ENCODE data around the gene SLC12A8.

SLC12A8 gene

GRCh38 chr3:125150525-125151441 is 61.8 kb downstream of the SLC12A8 start:
- peak; percentile 71 for DNase-seq (ENCODE audit: low read depth)
- H3K4me3 ChIP-seq (ENCODE audit: low read length), result no peak overlapping the region
- peak; percentile 53 for TF ChIP-seq CTCF (IDR thresholded peaks at IDR 0.05; ENCODE audit: insufficient read depth, low read depth, low read length, missing control alignments)

- no peak for DNase-seq (ENCODE audit: low read depth)
- no peak for TF ChIP-seq CTCF (IDR thresholded peaks at IDR 0.05; ENCODE audit: insufficient read depth, low read depth, low read length, missing control alignments)
- no peak overlapping the region for H3K4me3 ChIP-seq (ENCODE audit: low read length)
These were observed 63.1 kb downstream of the SLC12A8 start for GRCh38 chr3:125149462-125149861.

GRCh38 chr3:125148836-125149235 is 63.7 kb downstream of the SLC12A8 start:
- no peak overlapping the region for H3K4me3 ChIP-seq (ENCODE audit: low read length)
- no peak for TF ChIP-seq CTCF (IDR thresholded peaks at IDR 0.05; ENCODE audit: insufficient read depth, low read depth, low read length, missing control alignments)
- peak; percentile 58 for DNase-seq (ENCODE audit: low read depth)

GRCh38 chr3:125148016-125148812 is 64.3 kb downstream of the SLC12A8 start:
- no peak for TF ChIP-seq CTCF (IDR thresholded peaks at IDR 0.05; ENCODE audit: insufficient read depth, low read depth, low read length, missing control alignments)
- no peak for DNase-seq (ENCODE audit: low read depth)
- H3K4me3 ChIP-seq (ENCODE audit: low read length), result no peak overlapping the region

- no peak overlapping the region for H3K4me3 ChIP-seq (ENCODE audit: low read length)
- no peak for TF ChIP-seq CTCF (IDR thresholded peaks at IDR 0.05; ENCODE audit: insufficient read depth, low read depth, low read length, missing control alignments)
- no peak for DNase-seq (ENCODE audit: low read depth)
These were observed 65.1 kb downstream of the SLC12A8 start for GRCh38 chr3:125147491-125147820.

- no peak overlapping the region for H3K4me3 ChIP-seq (ENCODE audit: low read length)
- DNase-seq (ENCODE audit: low read depth), result no peak
- no peak for TF ChIP-seq CTCF (IDR thresholded peaks at IDR 0.05; ENCODE audit: insufficient read depth, low read depth, low read length, missing control alignments)
These were observed 65.7 kb downstream of the SLC12A8 start for GRCh38 chr3:125146626-125147490.

All from epithelial cell of esophagus (primary cell).